Ramos (cell line): ENCODE data around the gene MACROD2.
"Not testable (repeated sequence)": the region's sequence is repeated elsewhere in the genome, so short reads cannot be mapped to it uniquely, and the experiment has no call there.

Experiments
- in situ Hi-C: fragments of 300-500 bp; cut with MboI; formaldehyde crosslinking; loops from one replicate; pipeline ENCODE4 v1.14.3; 2022; ENCODE audit warnings: low sequenced_read_pairs; ENCODE audit not compliant: unreplicated experiment

Gene MACROD2

DNA sequence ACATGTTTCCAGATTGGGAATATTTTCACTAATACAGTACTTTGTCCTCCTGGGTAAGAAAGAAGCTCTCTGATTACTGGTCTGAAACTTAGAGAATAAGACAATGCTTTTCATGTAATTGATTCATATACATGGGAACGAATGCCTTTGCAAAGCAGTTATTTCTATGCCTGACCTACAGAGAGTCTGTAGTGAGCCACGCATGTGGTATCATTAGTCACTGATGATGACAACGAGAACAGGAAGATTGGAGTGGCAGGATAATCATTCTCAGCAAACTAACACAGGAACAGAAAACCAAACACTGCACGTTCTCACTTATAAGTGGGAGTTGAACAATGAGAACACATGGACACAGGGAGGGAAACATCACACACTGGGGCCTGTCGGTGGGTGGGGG, 1382.3 kb downstream of the MACROD2 start:
- in situ Hi-C loops = not testable (repeated sequence)

DNA sequence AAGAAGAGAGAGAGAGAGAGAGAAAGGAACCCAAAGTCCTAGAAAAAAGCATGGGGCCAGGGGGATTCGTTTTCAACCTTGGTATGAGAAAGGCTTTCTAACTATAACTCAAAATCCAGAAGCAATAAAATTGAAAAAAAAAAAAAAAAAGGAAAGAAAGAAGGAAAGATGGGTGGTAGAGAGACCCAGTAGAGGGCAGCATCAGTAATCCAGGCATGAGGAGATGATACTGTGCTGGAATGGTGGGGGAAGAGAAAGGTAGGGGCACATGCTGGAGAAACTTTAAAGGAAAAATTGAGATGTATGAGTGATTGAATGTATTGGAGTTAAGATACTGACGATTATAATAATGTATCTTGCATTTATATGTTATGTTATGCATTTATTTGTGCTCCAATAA, 1382.8 kb downstream of the MACROD2 start:
- in situ Hi-C loops = no loop called here

DNA sequence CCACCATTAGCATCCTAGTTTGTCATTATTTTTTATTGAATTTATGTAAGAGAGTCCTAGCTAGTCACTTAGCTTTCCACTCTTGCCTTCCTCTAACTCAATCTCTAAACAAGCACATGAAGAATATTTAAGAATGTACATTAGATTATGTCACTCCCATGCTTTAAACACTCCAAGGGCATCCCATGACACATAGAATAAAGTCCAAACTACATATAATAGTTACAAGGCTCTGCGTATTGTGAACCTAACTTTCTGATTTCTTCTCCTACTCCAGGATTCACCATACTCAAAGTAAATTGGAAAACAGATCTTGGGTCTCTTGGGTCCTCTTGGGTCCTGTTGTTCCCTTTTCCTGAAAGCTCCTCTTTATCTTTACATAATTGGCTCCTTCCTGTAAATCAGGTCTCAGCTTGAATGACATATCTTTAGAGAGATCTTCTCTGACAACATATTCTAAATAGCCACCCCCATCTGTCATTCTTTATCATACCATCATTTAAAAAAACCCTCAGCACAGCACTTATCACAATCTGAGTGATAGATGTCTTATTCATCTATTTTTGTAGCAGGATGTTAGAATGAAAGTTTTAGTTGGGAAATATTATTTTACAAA, 1384.5 kb downstream of the MACROD2 start:
- in situ Hi-C loops = no loop called here

DNA sequence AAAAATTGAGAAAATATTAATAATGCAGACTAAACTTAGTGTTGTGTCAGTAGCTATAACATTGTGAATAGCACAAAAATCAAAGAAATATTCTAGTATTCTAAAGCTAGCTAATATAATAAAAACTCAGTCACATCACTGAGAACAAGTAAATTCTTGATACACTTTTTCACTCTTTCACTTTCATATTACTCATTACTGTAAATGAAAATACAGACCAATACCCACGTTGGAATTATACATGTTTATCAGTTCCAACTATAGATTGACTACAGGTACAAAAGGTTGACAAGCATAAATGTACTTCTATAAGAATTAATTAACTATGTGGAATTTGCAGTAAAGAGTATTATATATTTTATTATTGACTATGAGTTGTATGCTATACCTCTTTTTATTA, 1385.5 kb downstream of the MACROD2 start:
- in situ Hi-C loops = no loop called here

DNA sequence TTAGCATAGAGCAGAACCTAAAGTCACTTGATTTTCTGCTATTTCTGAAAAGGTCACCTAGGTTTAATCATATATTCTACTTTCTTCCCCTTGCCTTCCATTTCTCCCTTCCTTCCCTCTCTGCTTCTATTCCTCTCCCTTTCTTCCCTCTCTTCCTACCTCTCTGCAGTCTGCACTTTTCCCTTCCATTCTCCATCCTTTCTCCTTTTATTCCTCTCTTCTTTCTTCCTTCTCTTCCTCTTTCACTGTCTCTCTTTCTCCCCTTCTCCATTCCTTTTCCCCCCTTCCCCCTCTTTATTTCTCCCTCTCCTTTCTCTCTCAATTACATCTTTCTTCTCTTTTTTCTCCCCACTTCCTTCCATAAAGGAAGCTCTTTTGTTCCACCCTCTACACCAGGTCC, 1391.9 kb downstream of the MACROD2 start:
- in situ Hi-C loops = no loop called here

DNA sequence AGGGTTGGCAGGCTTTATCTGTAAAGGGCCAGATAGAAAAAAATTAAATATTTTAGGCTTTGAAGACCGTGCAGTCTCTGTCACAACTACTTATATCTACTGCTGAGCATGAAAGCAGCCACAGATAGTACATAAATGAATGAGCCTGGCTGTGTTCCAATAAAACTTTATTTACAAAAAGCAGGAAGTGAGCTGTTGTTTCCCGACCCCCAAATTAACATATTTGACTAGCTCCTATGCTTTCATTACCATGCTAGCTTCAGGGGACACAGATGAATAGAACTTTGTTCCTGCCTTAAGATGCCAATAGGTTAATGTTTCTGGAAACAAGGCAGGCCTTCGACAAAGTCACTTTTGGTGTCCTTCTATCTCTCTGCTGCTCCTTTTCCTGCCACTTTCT, 1400.1 kb downstream of the MACROD2 start:
- in situ Hi-C loops = no loop called here

DNA sequence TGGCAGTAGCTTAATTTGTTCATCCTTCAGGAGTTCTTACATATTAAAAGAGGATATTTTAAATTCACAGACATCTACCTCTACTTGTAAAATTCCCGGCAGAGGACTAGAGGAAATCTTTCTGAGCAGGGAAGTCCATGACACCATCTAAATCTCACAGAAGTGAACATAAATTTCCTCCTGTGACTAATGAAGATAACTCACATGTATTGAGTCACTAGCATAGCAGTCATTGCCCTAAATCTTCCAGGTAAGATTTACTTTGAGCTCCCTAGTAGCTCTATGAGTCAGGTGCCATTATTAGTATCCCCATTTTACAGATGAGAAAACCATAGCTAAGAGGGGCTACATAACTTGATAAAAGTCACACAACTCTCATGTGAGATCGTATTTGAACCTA, 1400.7 kb downstream of the MACROD2 start:
- in situ Hi-C loops = no loop called here

DNA sequence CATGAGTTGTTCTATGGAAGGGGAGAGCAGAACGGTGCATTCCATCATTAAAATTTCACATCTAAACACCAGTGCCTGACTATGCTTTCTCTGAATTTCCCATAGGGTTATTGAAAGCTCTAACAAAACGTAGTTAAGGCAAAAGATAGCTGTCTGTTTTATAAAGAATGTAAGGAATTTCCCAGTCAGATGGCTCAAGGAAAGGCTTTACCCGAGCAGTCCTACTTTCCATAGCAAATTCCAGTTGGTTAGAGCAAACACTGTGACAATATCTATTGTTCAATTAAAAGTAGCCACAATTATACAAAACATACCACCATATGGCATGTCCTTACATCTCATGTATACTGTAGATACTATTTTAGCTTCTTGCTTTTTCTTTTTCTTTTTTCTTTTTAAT, 1401.6 kb downstream of the MACROD2 start:
- in situ Hi-C loops = no loop called here

DNA sequence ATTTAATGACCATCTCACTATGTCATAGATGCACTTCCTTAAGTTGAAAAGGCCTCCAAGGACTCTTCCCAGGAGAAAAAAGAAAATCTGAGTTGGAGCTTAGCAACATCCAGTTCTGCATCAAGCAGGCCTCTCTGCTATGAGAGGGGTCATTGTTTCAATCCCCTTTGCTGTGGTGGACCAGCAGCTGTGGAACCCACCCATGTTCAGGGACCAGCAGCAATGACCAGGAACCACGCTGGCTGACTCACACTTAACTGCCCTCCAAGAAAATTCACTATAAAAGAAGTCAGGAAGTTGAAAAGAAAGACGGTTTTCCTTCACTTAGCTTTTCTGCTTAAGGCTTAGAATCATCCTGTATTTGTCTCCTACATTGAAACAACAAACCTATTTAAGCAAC, 1404.5 kb downstream of the MACROD2 start:
- in situ Hi-C loops = no loop called here

DNA sequence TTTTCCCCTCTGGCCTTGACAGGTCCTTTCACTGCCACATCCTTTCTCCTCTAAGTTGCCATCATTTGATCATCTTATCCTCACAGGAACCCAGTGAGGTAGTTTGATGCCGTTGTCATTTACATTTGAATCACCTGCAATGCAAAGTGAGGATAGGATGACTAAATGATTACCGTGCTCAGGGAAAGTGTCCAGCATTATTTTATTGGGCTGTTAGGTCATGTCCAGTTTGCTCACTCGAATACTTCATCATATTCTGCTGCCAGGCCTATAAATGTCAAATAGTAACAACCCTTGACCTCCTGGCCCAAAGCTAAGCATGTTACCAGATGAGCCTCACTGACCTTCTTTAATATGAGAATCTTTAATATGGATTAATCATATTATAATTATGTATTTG, 1410.8 kb downstream of the MACROD2 start:
- in situ Hi-C loops = no loop called here

DNA sequence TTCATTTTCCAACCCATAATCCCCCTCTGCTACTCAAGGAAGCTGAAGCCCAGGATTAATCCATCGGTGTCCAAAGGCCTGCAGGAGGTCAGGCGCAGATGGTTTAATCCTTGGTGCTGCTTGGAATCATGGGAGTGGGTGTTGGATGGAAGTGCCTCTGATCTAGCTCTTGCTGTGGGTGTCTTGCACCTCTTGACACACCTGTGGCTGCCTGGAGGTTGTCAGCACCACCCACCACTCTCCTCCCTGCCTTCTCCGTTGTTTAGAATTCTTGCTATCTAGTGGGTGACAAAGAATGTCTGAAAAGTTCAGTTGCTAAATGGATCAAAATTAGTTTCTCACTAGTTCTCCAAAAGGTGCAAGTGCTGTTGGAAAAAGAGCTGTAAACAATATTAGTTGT, 1416.5 kb downstream of the MACROD2 start:
- in situ Hi-C loops = no loop called here

DNA sequence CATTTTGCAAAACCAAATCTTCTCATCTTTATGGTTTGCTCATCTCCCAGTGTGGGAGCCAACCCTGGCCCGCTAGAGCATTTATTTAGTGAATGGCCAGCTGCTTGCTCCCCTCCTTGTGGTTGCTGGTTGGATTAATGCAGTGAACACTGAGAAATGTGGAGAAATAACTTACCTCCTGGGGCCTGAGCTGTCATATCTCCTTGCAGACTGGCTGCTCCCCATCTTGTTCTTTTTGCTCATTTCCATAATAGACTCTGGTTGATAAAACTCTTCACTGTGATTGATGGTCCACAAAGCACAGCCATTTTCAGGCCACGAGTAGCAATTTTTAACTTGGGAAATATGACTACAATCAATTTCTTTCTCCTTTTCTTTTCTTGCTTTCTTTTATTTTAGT, 1420.6 kb downstream of the MACROD2 start:
- in situ Hi-C loops = no loop called here

DNA sequence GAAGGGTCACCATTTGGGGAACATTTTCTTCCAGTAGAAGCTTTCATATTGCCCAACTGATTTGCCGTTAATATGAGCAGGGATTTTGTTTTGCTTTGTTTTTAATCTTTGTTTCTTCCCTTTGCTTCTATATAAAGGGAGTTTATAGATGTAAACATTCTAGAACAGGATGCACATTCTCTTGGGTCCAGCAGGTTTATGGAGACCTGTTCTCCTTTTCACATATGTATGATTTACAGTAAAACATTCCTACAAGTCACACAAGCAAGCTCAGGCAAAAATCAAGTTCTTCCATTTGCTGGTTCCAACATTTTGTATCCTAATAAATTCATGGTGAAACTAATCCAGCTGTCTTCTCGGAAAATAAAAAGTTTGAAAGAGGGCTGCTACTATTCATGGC, 1424.5 kb downstream of the MACROD2 start:
- in situ Hi-C loops = no loop called here

DNA sequence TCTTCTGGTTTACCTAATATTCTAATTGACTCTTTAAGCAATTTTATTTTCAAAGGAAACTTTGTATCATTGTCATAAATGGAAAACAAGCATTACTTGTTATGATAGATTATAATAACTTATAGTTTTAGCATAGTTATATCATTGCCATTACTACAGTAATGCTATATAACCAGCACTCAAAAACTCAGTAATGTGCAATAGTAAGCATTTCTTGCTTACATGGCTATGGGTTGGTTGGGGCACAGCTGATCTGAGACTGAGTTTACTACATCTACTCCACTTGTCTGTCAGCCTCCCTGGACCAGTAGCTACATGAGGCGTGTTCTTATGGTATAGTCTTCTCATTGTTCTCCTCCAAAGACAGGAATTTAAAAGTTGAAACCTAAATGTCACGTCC, 1427.7 kb downstream of the MACROD2 start:
- in situ Hi-C loops = no loop called here

DNA sequence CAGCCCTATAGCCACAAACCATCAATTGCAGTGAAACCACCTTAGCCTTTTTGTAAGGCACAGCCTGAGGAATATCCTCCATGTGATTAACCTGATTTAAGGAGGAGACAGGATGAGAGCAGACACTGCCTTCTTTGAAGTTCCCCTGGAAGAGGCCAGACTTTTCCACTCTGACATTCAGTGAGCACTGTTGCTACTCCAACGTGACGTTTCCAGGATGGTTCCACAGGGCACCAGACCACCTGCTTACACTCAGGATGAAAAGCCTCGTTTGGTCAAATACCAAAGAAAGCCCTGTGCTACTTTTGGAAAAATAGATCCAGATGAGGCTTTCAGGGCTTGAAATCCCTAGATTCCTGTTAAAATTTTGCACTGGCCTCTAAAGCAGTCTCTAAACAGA, 1444.2 kb downstream of the MACROD2 start:
- in situ Hi-C loops = no loop called here

DNA sequence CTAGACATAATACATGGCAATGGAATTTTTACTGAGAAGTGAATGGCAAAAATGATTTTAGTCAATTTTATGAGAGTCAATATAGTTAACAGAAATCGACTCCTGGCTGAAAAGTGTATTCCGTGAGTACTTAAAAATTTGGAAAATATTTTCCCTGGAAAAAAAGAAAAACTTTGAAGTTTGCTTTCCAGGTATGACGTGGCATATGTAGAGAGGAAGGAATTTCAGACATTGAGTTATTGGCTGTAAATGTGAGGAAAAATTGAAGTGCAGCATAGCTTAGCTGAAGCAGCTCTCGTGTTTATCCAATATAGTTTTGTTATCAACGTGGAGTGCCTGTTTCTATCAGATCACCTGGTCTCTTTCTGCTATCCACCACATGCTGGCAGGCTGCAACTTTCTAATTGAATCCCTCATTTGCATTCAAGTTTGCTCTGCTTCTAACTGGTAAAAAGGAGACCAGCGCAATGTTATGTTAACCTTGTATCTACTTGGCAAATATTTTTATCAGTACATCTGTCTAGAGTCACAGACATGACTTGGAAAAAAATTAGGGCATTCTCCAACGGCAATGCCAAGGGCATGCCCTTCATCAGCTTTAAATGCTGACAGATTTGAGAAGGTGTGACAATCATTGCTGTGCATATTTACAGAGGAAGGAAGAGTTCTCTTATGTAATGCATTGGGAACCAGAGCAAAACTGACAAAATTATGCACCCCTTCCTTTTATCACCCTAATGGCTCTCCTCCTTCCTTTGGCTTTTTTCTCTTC, 1444.9 kb downstream of the MACROD2 start:
- in situ Hi-C loops = no loop called here

DNA sequence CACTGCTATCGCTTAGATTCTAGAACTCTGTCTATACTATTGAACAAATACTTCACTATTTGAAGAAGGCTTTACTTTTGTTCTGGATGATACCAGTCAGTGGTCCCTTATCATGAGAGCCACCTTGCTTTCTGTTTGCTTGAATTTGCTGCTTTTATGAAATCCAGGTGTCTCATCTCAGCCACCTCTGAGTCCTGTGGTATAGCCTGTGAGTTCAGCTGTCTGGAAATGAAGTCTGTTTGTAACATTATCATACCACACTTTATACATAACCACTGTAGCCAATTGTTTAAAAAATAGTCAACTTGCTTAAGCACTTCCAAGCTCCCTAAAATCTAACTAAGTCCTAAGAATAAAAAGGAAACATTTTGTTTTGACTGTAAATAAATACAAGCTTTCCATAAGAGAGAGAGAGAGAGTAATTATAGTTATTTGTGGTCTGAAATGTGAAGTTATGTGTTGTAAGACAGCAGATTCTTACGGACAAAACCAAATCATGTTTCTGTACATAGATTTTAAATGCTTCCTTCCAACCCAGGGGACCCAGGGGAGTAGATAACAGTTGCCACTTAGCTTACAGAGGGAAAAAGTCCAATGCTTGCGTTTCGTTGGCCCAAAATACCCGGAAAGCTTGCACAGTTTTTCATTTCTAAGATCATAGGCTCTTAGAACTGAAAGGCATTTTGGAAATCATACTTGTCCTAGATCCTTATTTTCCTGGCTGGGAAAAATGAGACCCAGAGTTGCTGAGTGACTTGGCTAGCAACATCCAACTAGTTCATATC, 1449.9 kb downstream of the MACROD2 start:
- in situ Hi-C loops = no loop called here

DNA sequence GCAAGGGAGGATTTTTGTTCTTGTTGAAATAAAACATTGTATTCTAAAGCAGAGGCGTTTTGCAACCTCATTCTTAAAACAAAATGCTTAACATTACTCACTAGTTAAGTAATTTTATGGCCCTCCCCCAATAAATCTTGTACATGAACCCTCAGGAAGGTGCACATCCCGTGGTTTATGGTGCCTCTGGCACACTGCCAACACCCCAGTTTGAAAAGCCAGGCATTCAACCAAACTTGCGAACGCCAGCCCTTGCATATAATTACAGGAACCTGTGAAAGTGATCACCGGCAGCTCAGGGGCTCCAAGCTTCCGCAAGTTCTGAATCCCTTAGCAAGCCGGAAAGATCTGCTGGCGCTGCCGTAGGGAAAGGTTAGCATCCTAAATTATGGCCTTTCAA, 1451.1 kb downstream of the MACROD2 start:
- in situ Hi-C loops = no loop called here

DNA sequence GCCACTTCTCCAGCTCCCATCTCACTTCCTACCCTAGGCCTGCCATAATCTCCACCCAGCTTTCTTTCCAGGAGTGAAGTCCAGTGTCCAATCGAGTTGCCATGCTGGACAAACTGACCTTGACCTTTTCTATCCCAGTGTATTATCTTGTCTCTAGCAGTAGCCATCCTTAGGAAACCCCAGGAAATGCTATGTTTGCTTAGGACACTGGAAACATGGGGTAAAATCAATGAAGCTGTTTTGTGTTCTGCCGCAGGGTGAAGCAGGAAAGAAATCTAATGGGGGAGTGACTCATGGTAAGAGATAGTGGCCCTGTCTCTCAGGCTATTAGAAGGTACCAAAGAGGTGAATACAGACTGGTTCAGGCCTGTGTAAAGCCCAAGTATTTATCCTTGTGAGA, 1452.2 kb downstream of the MACROD2 start:
- in situ Hi-C loops = no loop called here

DNA sequence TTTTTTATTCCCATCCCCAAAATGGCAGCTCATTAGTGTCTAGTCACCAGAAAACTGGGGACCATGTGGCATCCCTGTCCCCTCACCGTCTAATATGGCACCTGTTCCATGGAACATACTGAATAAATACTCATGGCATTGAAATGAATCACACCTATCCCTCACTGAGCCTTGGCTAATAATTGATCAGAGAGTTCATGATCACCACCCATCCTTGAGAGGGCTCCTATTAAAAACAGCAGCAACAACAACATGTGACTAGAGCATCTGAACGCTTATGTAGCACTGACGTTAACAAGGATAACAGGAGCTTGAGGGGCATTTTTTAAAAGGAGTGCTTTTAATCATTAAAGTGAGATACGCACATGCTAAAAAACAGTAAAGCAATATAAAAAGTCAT, 1453.7 kb downstream of the MACROD2 start:
- in situ Hi-C loops = no loop called here

DNA sequence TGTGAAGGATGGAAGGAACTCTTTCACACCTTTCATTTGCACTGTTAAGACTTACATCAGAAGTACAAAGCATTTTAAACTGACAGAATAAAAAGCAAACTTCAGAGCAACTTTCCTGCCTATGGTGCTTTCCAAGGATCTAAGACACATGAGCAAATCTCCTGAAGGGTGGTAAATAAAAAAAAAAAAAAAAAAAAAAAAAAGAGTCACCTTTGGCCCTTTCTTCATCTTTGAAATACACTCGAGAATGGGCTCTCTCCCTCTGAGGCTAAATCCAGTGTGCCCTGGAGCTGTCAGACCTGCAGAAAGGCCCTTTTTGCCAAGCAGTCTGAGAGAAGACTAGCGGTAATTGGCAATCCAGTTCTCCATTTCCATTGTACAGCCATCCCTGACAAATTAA, 1455.9 kb downstream of the MACROD2 start:
- in situ Hi-C loops = no loop called here
